Fibroblast of villous mesenchyme (primary cell): ENCODE results near the gene KIF6. TPM values are rescaled to one million over a fixed set of nuclear protein-coding genes. Genes with fewer than 3 reads are reported as not detected.

Experiments
- DNase-seq: peaks from one replicate; pipeline ENCODE4 v3.0.0-alpha.2; 2010; ENCODE audit warnings: low read depth
- H3K4me3 ChIP-seq: 2 replicates; pipeline ENCODE4 v1.5.1; 2011; ENCODE audit warnings: low read depth, mild to moderate bottlenecking, low read length
- total RNA-seq: library from RNA; depleted of rRNA; stranded (reverse); fragments of >200 nt; gene quantifications from 2 replicates; pipeline ENCODE4 v1.2.3, GENCODE V29; 2012
- TF ChIP-seq, protein P1 (sequence below): IDR thresholded peaks from 2 replicates; pipeline ENCODE4 v1.5.1; 2012; ENCODE audit warnings: low read depth, mild to moderate bottlenecking, low read length; ENCODE audit not compliant: insufficient read depth

The KIF6 gene
- total RNA-seq, 1 donor, result 0.43 TPM

DNA sequence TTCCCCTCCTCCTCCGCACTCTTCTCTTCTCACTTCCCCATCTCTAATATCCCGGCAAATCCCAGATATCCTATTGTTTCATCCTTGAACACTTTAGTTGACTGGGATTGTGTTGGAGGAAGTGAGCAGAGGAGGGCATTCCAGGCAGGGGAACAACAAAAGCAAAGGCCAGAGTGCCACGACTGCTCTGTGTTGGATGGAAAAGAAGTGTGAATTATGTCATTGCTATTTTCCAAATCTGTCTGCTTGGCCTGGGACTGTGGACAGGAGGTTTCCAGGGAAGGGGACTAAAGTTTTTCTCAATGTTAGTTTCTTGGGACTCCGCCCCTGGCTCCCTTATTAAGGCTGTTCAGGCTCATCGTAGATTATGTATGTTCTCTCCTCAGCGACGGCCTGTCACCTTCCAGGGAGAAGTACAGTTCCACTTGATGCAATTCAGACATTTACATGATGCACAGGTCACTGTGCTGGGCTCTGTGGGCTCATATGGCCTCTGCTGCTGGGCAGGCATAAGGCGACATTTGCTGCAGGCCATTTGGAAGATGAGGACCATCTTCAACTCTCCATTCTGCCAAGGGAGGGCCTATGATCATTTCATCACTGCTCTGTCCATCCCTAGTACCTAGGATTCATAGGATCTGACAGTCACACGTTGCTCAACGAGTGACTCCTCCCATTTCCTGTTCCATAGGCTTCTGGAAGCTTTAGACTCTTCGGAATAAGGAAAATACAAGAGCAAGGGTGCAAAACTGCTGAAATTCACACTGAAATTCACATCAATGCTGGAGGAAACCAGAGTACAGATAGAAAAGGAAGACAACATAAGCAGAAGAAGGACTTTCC is 303.6 kb downstream of the KIF6 start:
- no peak overlapping the region for H3K4me3 ChIP-seq
- TF ChIP-seq, protein P1, sequence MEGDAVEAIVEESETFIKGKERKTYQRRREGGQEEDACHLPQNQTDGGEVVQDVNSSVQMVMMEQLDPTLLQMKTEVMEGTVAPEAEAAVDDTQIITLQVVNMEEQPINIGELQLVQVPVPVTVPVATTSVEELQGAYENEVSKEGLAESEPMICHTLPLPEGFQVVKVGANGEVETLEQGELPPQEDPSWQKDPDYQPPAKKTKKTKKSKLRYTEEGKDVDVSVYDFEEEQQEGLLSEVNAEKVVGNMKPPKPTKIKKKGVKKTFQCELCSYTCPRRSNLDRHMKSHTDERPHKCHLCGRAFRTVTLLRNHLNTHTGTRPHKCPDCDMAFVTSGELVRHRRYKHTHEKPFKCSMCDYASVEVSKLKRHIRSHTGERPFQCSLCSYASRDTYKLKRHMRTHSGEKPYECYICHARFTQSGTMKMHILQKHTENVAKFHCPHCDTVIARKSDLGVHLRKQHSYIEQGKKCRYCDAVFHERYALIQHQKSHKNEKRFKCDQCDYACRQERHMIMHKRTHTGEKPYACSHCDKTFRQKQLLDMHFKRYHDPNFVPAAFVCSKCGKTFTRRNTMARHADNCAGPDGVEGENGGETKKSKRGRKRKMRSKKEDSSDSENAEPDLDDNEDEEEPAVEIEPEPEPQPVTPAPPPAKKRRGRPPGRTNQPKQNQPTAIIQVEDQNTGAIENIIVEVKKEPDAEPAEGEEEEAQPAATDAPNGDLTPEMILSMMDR, result no peak
- no peak for DNase-seq

- DNase-seq, result no peak
- H3K4me3 ChIP-seq, result no peak overlapping the region
- TF ChIP-seq, protein P1, result no peak
Observed at GRCh38 chr6:39420300-39421265, 304.6 kb downstream of the KIF6 start.

GRCh38 chr6:39419607-39420006 is 305.6 kb downstream of the KIF6 start:
- DNase-seq, result no peak
- TF ChIP-seq, protein P1, result no peak
- H3K4me3 ChIP-seq, result no peak overlapping the region

DNA sequence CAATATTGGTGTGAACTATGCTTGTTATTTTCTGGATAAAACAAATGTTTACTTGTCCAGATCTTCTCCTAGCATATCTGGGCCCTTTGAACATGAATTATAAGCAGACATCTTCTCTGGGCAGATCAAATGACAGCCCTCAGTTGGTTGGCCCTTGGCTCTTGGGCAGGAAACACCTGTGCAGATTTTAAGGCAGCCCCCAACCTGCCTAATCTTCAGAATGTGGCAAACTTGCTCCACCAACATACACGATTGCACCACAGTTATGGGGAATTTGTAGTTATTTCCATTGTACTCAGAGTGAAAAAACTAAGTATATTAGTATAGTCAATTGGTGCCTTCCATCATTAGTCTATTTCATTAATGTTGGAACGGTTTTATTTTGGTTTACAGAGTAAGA is 307.8 kb downstream of the KIF6 start:
- TF ChIP-seq, protein P1, result no peak
- H3K4me3 ChIP-seq, result no peak overlapping the region
- no peak for DNase-seq

- peak; percentile 69 for DNase-seq
- TF ChIP-seq, protein P1, result no peak
- H3K4me3 ChIP-seq, result no peak overlapping the region
Observed at GRCh38 chr6:39416728-39417127, 308.5 kb downstream of the KIF6 start.

- H3K4me3 ChIP-seq, result no peak overlapping the region
- no peak for DNase-seq
- TF ChIP-seq, protein P1, result no peak
Observed at GRCh38 chr6:39416026-39416425, 309.2 kb downstream of the KIF6 start.
